ENCODE data around the gene HKDC1.
"Not testable (repeated sequence)": the region's sequence is repeated elsewhere in the genome, so short reads cannot be mapped to it uniquely, and the experiment has no call there.

HKDC1 gene

GRCh38 chr10:69281507-69282413 is 61.6 kb downstream of the HKDC1 start:
- DNase-seq (ENCODE audit: low read depth) = no peak

- DNase-seq (ENCODE audit: low read depth) = not testable (repeated sequence)
These were observed 64.3 kb downstream of the HKDC1 start for GRCh38 chr10:69284402-69284801.

DNA sequence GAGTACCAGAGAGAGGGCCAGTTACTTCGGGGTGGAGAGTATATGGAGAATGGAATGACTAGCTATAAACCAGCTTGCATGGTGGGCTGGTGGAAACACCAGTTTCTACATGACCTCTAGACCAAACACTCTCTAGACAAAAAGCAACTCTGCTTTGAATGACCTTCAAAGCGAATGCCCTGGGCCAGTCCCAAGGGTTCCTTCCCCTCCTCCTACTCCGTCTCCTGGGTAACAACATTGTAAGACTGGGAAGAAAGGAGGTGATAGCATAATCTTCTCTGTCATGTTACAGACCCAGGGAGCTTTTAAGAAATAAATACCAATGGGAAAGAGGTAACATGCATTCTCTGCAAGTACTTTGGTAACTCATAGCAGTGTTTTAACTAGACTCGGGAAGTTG is 65.6 kb downstream of the HKDC1 start:
- DNase-seq (ENCODE audit: low read depth) = no peak

- no peak for DNase-seq (ENCODE audit: low read depth)
These were observed 67.0 kb downstream of the HKDC1 start for GRCh38 chr10:69287181-69287580.

DNA sequence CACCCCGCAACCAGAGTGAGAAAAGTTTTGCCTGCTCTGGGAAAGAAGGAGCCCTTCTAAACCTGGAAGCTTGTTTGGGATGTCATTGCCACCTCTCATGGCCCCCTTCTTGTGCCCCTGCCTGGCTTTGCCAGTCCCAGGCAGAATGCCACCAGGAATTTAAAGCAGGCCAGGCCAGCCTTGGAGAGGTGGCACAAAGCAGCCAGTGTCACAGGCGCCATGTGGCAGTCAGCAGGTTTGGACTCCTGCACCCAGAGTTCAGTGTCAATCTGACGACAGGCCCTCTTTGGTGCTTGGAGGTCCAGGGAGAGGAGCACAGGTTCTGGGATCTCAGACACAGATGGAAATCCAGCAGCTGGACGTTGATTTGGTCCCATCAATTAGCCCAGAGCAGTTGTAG is 70.9 kb downstream of the HKDC1 start:
- no peak for DNase-seq (ENCODE audit: low read depth)

GRCh38 chr10:69292459-69292858 is 72.3 kb downstream of the HKDC1 start:
- DNase-seq (ENCODE audit: low read depth) = no peak

- DNase-seq (ENCODE audit: low read depth) = no peak
These were observed 75.0 kb downstream of the HKDC1 start for GRCh38 chr10:69295027-69295636.

DNA sequence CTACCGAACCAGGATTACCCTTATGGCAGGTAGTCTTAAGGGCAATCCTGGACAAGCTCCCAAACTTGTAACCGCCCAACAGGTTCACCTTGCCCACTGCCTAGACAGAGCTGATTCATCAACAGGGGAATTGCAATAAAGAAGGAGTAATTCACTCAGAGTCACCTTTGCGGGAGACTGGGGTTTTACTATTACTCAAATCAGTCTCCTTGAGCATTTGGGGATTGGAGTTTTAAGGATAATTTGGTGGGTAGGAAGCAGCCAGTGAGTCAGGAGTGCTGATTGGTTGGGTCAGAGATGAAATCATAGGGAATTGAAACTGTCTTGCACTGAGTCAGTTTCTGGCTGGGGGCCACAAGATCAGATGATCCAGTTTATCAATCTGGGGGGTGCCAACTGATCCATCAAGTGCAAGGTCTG is 83.5 kb downstream of the HKDC1 start:
- DNase-seq (ENCODE audit: low read depth) = no peak

DNA sequence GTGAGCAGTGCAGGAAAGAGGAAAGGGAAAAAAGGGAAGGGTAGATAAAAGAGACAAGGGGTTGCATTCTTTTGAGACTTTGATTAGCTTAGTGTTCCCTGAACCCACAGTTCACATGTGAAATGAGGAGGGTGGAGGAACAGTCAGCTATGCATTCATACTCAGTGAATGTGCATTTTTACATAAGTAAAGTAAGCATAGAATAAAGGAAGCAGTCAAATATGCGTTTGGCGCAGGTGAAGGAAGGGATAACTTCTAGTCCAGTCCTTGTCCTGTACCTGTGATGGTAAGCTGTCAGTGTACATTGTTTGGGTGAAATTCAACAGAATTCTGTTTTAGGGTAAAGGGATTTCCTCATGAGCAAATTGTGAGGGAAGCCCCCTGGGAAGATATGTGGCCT is 86.3 kb downstream of the HKDC1 start:
- no peak for DNase-seq (ENCODE audit: low read depth)

DNA sequence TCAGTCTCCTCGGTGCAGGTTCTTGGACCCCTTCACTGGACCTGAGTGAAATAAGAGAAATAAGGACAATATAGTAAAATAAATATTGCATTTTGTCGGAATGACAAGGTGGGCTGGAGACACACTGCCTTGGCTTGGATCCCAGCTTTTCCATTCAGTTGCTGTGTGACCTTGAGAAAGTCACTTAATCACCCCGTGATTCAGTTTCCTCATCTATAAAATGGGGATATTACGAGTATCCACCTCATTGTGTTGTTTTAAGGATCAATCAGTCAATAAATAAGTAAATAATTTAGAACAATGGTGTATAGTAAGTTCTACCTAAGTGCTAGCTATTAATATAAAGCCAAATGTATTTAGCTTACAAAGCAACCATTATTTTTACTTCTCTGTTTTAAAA is 87.3 kb downstream of the HKDC1 start:
- DNase-seq (ENCODE audit: low read depth) = no peak

DNA sequence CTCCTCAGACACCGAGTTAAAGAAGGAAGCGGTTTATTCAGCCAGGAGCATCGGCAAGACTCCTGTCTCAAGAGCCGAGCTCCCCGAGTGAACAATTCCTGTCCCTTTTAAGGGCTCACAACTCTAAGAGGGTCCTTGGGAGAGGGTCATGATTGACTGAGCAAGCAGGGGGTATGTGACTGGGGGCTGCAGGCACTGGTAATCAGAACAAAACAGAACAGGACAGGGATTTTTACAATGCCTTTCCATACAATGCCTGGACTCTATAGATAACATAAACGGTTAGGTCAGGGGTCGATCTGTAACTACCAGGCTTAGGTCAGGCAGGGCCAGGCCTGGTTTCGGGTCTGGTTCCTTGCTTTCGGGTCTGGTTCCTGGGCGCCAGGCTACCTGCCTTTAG is 88.2 kb downstream of the HKDC1 start:
- not testable (repeated sequence) for DNase-seq (ENCODE audit: low read depth)

- DNase-seq (ENCODE audit: low read depth) = no peak
These were observed 91.2 kb downstream of the HKDC1 start for GRCh38 chr10:69311309-69311708.

DNA sequence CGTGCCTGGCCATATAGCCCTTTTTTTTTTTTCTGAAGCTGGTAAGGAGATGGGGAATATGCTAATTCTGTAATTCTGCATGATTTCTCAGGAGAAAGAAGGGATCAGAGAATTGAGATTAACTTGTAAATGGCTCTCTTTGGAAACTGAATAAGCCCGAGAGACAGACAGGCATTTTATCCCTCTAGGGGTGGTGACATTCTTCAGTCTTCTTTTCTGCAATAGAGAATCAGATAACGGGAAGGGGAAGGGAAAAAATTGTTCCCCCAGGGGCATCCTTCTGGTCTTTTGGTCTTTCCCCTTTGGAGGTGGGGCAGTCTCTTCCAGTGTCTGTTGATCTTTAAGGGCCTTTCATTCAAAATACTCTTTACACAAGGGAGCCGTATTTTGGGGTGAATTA is 92.4 kb downstream of the HKDC1 start:
- DNase-seq (ENCODE audit: low read depth) = no peak

- no peak for DNase-seq (ENCODE audit: low read depth)
These were observed 95.0 kb downstream of the HKDC1 start for GRCh38 chr10:69315100-69315542.

DNA sequence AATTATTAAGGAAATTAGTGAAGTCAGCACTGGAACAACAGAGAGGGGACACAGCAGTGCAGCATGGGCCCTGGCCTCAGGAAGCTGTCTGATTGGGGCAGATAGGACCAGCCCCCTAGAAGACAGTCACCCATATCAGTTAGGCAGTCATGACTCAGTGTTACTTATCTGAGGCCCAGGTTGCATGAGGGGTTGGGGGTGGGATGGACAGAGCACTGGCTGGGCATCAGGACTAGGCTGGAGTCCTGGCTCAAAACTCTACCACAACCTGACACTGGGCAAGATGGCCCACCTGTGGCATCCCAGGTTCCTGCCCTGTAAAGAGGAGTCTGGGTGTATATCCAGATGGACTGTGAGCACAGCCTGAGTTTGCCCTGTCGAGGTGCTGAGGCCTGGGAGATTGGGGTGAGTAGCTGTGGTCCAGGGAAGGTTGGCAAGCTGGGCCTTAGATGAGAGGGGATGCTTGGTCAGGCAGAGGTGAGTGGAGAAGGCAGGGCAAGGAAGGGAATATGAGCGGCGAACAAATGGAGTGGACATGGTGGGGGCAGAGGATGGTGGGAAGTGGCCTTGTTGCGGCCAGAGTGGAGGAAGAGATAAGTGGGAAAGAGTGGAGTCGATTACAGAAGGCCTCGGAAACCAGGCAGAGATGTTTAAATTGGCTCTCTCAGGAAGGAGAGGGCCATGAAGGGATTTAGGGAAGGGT is 95.6 kb downstream of the HKDC1 start:
- DNase-seq (ENCODE audit: low read depth) = no peak

DNA sequence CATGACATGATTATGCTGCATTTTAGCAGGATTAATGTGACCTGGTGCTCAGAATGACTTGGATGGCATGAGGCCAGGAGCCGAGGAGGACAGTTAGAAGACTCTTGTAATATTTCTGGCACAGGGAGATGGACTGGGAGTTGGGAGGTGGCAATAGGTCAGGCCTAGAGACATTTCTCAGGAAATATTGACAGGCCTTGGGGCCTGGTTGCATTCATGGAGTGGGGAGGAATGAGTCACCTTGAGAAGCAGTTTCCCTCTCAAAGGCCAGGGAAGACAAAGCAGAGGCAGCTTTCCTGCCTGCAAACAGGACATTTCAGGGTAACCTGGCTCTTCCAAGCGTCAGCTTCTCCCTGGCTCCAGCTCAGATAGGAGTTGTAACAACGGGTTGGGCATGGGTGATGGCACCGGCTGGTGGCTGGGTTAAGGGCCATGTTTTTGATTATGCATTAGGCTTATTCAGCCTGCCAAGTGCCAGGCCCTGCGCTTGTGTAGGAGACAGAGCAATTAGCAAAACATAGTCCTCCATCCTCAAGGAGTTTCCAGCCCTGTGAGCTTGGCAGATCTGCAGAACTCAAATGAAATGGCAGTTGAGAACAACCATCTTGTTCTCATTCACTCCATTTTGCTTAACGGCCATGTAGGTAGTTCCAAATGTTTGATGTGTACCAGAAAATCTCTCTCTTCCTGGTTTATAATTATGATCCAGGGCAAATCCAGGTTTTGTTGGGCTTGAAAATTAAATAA is 96.4 kb downstream of the HKDC1 start:
- no peak for DNase-seq (ENCODE audit: low read depth)

Data from activated gamma-delta T cell treated with anti-CD3 and anti-CD28 coated beads, Interleukin-2, amount 50 U/mL, for 16 hours (primary cell).